Right cardiac atrium (tissue), 5 donors: ENCODE measurements around the gene REEP2. TPM values are rescaled to one million over a fixed set of nuclear protein-coding genes. Genes with fewer than 3 reads are reported as not detected.

Experiments
- ATAC-seq, 2 donors: fragments of 200-7000 bp; cut with Tn5 transposase; one replicate each; pipeline versions ENCODE4 v1.8.0 to v1.9.1; 2020; ENCODE audit warnings: moderate library complexity in 2 of 2, mild to moderate bottlenecking in 1 of 2
- DNase-seq, 3 donors: peaks; one replicate each; pipeline ENCODE4 v3.0.0-alpha.2; 2020
- H3K27ac ChIP-seq: one replicate; pipeline ENCODE4 v1.5.1; 2013; ENCODE audit warnings: mild to moderate bottlenecking, low read length, control low read depth, moderate library complexity
- H3K27me3 ChIP-seq: one replicate; pipeline ENCODE4 v1.6.1; 2013; ENCODE audit not compliant: control insufficient read depth, insufficient read depth
- H3K4me1 ChIP-seq: one replicate; pipeline ENCODE4 v1.6.1; 2013; ENCODE audit warnings: low read length; ENCODE audit not compliant: control insufficient read depth, insufficient read depth
- H3K4me3 ChIP-seq: one replicate; pipeline ENCODE4 v1.5.1; 2013; ENCODE audit warnings: low read length, control low read depth
- H3K9me3 ChIP-seq: one replicate; pipeline ENCODE4 v1.6.1; 2013; ENCODE audit warnings: low read length; ENCODE audit not compliant: control insufficient read depth
- WGBS: extraction: QIAGEN DNeasy Blood & Tissue Kit; methylation state at CpG from one replicate; pipeline ENCODE4 v1.1.7; 2013; 5-methylcytosine and 5-hydroxymethylcytosine counted together
- intact Hi-C, 4 donors: fragments of 100-400 bp; cut with DNase I; formaldehyde crosslinking; loops; one replicate each; pipeline versions ENCODE4 v1.11.0 to v1.14.0; 2022 to 2023
- polyA plus RNA-seq: library from polyadenylated mRNA; stranded (reverse); fragments of 200-250 nt; gene quantifications from one replicate; pipeline ENCODE4 v1.2.3, GENCODE V29; 2013
- total RNA-seq, 4 donors: library from RNA; stranded (reverse); fragmentation: NEBNext Ultra II Directional; extraction: Animal tissue kit (Norgen Biotek cat#: 25700); gene quantifications; one replicate each; pipeline ENCODE4 v1.2.1, GENCODE V29; 2021
- donor health status: healthy with polysubstance abuse.
- donor health status: DM: no; HTN: yes; CAD: no.
- donor health status: DM: no; HTN: no; CAD: no.
- donor health status: DM: no; HTN: yes; CAD: no; lungs with severe emphysema.
- donor health status: DM: yes; HTN: yes; CAD: no.

Gene REEP2
- total and polyA plus RNA-seq, 5 donors = 29.9 to 58.9 (median 38.7) TPM

GRCh38 chr5:138488481-138488945 lies 49.7 kb downstream of the REEP2 start:
- DNase-seq (no peak), ATAC-seq (no peak)
- Histone ChIP-seq H3K27me3 (no peaks in the 10 kb centered on the region), H3K4me1 (no peaks in the 10 kb centered on the region), H3K9me3 (no peaks in the 10 kb centered on the region), H3K27ac (no peak overlapping the region), H3K4me3 (no peak overlapping the region)
- 72% methylated on average over 5 of the region's 5 CpGs for WGBS
- intact Hi-C loops = no loop called here

- Histone ChIP-seq H3K4me1 (no peaks in the 10 kb centered on the region), H3K4me3 (no peak overlapping the region), H3K27ac (no peak overlapping the region), H3K9me3 (no peaks in the 10 kb centered on the region), H3K27me3 (no peaks in the 10 kb centered on the region)
- 53% methylated on average over 5 of the region's 5 CpGs for WGBS
- intact Hi-C loops = no loop called here
- DNase-seq = peak in 1 of 3 donors; percentile 57
- no peak for ATAC-seq
Measured at GRCh38 chr5:138489683-138490061, 50.8 kb downstream of the REEP2 start.

GRCh38 chr5:138490648-138491283 lies 51.9 kb downstream of the REEP2 start:
- ATAC-seq (no peak), DNase-seq (no peak)
- Histone ChIP-seq H3K27me3 (no peaks in the 10 kb centered on the region), H3K4me1 (no peaks in the 10 kb centered on the region), H3K4me3 (no peak overlapping the region), H3K27ac (no peak overlapping the region), H3K9me3 (no peaks in the 10 kb centered on the region)
- intact Hi-C loops = no loop called here
- 84% methylated on average over 12 of the region's 12 CpGs for WGBS

GRCh38 chr5:138491284-138491648 lies 52.4 kb downstream of the REEP2 start:
- intact Hi-C loops = no loop called here
- WGBS = 59% methylated on average over 11 of the region's 11 CpGs
- Histone ChIP-seq H3K4me1 (no peaks in the 10 kb centered on the region), H3K9me3 (no peaks in the 10 kb centered on the region), H3K27me3 (no peaks in the 10 kb centered on the region), H3K27ac (no peak overlapping the region), H3K4me3 (peak overlapping the region; percentile 70)
- peak in 1 of 2 donors; percentile 1 for ATAC-seq
- peak in 1 of 3 donors; percentile 32 for DNase-seq

GRCh38 chr5:138491669-138492559 lies 53.1 kb downstream of the REEP2 start:
- WGBS = 2% methylated on average over 93 of the region's 93 CpGs
- ATAC-seq = peak; percentile 97 to 98
- Histone ChIP-seq H3K4me3 (peak overlapping the region; percentile 70), H3K9me3 (no peaks in the 10 kb centered on the region), H3K27ac (no peak overlapping the region), H3K27me3 (no peaks in the 10 kb centered on the region), H3K4me1 (no peaks in the 10 kb centered on the region)
- DNase-seq = peak; percentile 94 to 97 (median 96)
- intact Hi-C loops = no loop called here

- DNase-seq (no peak), ATAC-seq (no peak)
- Histone ChIP-seq H3K9me3 (no peaks in the 10 kb centered on the region), H3K4me1 (no peaks in the 10 kb centered on the region), H3K27ac (no peak overlapping the region), H3K4me3 (peak overlapping the region; percentile 70), H3K27me3 (no peaks in the 10 kb centered on the region)
- intact Hi-C loops = no loop called here
- 21% methylated on average over 10 of the region's 10 CpGs for WGBS
Measured at GRCh38 chr5:138492560-138493045, 53.7 kb downstream of the REEP2 start.

- no peaks in the 10 kb centered on the region for H3K27me3 ChIP-seq
- ATAC-seq (no peak), DNase-seq (no peak)
- no peak overlapping the region for H3K27ac ChIP-seq
- H3K9me3 ChIP-seq = no peaks in the 10 kb centered on the region
- H3K4me3 ChIP-seq = no peak overlapping the region
- intact Hi-C loops = no loop called here
- no peaks in the 10 kb centered on the region for H3K4me1 ChIP-seq
- 85% methylated on average over 7 of the region's 7 CpGs for WGBS
Measured at GRCh38 chr5:138495351-138495750, 56.5 kb downstream of the REEP2 start.

Other genes starting within 250 kb of the REEP2 start
- 10 to 100 TPM; 15.4 to 17.9 (median 17.4) TPM for gene CDC23, start 225.7 kb upstream of the REEP2 start, total RNA-seq
- gene CDC23, start 225.7 kb upstream of the REEP2 start, polyA plus RNA-seq = 13.3 TPM
- 1 to 10 TPM; 1.0 to 1.9 (median 1.5) TPM for gene GFRA3, start 164.4 kb upstream of the REEP2 start, total RNA-seq
- gene GFRA3, start 164.4 kb upstream of the REEP2 start, polyA plus RNA-seq = 2.5 TPM
- gene CDC25C, start 107.3 kb upstream of the REEP2 start, total RNA-seq = under 1 TPM in 2 of 4 donors, not detected in 2; 0.26 to 0.29 TPM
- not detected for gene CDC25C, start 107.3 kb upstream of the REEP2 start, polyA plus RNA-seq
- gene FAM53C, start 100.8 kb upstream of the REEP2 start, total RNA-seq = 10 to 100 TPM; 20.2 to 25.0 (median 22.8) TPM
- 16.9 TPM for gene FAM53C, start 100.8 kb upstream of the REEP2 start, polyA plus RNA-seq
- 10 to 100 TPM; 44.9 to 56.3 (median 47.5) TPM for gene KDM3B, start 86.4 kb upstream of the REEP2 start, total RNA-seq
- gene KDM3B, start 86.4 kb upstream of the REEP2 start, polyA plus RNA-seq = 22.8 TPM
- gene EGR1, start 26.4 kb downstream of the REEP2 start, total RNA-seq = 10 to 100 TPM in 3 of 4 donors, 1 to 10 TPM in 1; 8.4 to 66.5 (median 22.1) TPM
- 123 TPM for gene EGR1, start 26.4 kb downstream of the REEP2 start, polyA plus RNA-seq
- 100 to 1,000 TPM in 1 of 4 donors, 10 to 100 TPM in 3; 77.6 to 114 (median 78.6) TPM for gene ETF1, start 104.2 kb downstream of the REEP2 start, total RNA-seq
- gene ETF1, start 104.2 kb downstream of the REEP2 start, polyA plus RNA-seq = 35.2 TPM
- 100 to 1,000 TPM; 198 to 242 (median 239) TPM for gene HSPA9, start 136.3 kb downstream of the REEP2 start, total RNA-seq
- gene HSPA9, start 136.3 kb downstream of the REEP2 start, polyA plus RNA-seq = 170 TPM